Measurements from ENCODE around the gene ANAPC5.

ANAPC5 gene

GRCh38 chr12:121366063-121366459 is 13.8 kb upstream of the ANAPC5 start:
- DNase-seq, result no peak

DNA sequence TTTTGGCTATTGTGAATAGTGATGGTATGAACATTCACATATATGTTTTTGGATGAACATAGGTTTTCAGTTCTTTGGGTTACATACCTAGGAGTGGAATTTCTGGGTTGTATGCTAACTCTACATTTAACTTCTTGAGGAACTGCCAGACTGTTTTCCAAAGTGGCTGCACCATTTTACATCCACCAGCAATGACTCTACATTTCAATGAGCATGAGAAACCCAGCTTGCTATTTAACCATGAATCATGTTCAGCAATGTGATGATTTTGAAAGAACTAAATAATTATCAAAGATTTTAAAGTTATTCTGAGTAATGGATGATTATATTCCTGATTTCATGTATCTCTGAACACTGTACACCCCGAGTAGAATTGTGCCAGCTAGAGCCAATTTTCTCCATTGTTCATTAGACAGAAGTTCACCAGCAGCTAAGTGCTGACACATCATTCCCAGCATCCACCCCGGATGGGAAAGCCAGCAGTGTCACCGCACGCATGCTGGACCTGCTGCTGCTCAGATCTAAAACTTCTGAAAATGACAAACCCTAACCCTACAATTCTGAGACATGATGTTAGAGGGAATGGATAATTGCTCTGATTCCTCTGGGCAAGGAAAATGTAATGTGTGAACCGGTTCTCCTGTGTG is 13.3 kb upstream of the ANAPC5 start:
- DNase-seq, result peak in 2 of 58 donors; percentile 0 to 8

DNA sequence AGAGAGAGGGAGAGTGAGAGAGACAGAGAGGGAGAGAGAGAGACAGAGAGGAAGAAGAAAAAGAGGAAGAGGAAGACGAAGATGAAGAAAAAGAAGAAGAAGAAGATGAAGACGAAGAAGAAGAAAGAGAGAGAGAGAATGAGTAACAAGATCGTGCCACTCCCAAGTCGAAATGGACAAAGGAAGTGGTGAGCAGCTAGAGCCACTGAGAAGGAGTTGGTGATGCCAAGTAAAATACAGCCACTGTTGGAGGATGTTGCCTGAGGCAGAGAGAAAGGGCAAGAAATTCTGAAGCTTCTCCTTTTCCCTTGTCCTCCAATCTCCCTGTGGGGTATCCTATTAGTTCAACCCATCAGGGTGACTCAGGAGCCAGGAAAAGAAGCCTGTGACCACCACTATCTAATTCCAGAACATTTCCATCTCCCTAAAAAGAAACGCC is 12.5 kb upstream of the ANAPC5 start:
- no peak for DNase-seq

DNA sequence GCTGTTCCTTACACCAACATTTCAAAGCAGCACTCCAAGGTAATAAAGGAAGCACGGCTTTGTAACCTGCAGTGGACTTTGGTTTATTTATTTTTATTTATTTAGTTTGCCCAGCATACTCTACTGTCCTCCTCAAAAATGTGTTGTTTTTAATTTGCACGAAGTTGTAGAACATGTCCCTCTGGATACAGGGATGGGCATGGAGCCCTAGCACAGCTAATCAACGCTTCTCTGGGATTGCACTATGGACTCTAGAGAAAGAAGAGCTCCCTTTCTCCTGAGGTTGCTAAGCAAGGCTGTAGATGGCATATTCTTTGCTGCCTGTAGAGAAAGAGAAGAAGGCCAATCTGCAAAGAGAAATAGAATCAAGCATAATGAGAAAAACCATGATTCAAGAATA is 5.9 kb upstream of the ANAPC5 start:
- DNase-seq, result no peak

DNA sequence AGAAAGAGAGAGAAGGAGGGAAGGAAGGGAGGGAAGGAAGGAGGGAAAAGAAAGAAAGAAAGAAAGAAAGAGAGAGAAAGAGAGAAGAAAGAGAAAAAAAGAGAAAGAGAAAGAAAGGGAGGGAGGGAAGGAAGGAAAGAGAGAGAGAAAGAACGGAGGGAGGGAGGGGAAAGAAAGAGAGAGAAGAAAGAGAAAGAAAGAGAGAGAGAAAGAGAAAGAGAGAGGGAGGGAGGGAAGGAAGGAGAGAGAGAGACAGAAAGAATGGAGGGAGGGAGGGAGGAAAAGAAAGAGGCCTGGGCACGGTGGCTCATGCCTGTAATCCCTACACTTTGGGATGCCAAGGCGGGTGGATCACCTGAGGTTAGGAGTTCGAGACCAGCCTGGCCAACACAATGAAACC is 5.1 kb upstream of the ANAPC5 start:
- DNase-seq, result no peak

DNA sequence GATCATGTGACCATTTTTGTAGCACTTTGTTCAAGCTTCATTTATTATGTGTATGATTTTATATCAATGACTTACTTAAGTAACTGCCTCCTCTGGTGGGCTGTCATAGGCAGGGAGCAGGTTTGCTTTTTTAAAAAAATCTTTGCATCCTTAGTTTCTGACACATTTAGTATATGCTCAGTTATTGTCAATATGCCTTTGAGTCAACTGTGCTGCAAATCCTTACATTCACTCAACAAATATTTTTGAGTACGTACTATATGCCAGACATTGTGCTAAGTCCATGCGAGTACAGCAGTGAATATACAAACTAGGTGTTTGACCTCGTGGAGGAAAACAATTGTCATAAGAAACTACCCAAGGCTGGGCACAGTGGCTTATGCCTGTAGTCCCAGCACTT is 4.4 kb upstream of the ANAPC5 start:
- no peak for DNase-seq

GRCh38 chr12:121355818-121356217 is 3.6 kb upstream of the ANAPC5 start:
- no peak for DNase-seq

- peak in 9 of 58 donors; percentile 43 to 80 (median 68) for DNase-seq
Measured at GRCh38 chr12:121352682-121353018, 439 bp upstream of the ANAPC5 start.

DNA sequence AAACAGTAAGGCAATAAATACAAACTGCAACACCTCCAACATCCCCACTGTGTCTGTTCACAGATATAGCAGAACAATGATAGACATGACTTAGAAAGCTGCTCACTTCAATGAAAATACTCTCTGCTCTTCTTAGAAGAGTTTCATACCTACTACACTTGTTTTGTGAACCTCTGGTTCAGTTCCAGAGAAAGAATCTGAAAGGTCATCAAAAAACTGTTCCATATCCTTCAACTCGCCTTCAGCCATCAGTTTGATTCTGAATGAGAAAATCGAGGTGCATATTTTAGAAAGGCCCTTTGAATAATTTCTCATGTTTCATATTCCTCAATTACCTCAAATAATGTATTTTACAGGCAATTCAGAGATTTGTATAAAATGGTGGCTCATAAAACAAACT is 5.5 kb downstream of the ANAPC5 start:
- no peak for DNase-seq

DNA sequence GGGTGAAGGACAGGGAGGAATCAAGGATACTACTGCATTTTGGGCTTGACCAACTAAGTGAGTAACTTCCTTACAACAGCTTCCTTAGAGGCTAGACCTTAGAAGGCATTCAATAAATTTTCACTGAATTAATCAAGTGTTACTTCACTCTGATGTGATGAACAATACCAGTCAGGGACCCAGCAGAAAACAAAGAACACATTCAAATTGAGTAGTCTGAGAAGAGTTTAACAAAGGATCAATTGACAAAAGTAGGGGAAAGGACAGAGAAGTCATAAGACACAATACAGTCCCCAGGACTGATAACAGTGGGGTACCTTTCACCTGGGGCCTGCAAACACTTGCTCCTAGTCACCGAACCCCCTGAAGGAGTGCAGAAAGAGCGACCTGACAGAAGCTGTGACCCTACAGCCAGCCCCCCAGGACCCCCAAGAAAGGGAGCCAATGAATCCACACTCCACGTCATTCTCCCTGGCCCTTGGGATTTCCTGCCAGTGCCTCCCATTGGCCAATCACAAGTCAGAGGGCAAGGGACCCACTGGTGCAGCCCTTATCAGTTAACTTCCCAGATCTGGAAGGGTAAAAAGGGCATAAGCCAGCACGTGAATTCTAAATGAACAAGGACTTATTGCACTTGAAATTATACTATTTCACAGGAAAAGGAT is 6.9 kb downstream of the ANAPC5 start:
- peak in 17 of 58 donors; percentile 0 to 83 (median 9) for DNase-seq

DNA sequence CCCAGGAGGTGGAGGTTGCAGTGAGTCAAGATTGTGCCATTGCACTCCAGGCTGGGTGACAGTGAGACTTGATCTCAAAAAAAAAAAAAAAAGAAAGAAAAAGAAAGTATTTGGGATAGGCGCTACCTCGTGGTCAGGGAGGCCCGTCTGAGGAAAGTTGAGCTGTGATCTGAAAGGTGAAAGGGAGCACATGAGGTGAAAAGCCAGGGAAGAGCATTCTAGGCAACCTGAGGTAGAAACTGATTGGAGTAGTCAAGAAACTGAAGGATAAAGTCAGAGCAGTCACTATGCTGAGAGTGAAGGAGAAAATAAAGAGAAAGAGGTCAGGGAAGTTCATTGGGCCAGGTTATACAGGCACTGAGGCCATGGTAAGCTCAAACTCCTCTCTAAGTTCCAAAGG is 7.7 kb downstream of the ANAPC5 start:
- no peak for DNase-seq

DNA sequence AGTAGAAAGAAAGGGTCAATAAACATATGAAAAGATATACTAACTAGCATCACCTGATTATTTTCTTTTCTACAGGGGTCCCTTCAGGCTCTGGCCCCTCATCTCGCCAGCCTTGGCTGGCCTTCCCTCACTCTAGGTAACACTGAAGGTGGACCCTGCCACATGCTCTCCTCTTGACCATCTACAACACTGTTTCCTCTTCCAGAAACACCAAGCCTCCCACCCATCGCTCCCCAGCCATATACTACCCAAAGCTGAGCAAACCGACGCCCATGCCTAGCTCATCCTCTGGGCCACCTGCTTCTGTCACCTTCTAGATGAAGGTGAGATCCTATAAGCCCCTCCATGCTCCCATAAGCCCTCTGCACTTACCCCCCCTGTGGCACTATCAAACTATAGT is 14.8 kb downstream of the ANAPC5 start:
- DNase-seq, result no peak

DNA sequence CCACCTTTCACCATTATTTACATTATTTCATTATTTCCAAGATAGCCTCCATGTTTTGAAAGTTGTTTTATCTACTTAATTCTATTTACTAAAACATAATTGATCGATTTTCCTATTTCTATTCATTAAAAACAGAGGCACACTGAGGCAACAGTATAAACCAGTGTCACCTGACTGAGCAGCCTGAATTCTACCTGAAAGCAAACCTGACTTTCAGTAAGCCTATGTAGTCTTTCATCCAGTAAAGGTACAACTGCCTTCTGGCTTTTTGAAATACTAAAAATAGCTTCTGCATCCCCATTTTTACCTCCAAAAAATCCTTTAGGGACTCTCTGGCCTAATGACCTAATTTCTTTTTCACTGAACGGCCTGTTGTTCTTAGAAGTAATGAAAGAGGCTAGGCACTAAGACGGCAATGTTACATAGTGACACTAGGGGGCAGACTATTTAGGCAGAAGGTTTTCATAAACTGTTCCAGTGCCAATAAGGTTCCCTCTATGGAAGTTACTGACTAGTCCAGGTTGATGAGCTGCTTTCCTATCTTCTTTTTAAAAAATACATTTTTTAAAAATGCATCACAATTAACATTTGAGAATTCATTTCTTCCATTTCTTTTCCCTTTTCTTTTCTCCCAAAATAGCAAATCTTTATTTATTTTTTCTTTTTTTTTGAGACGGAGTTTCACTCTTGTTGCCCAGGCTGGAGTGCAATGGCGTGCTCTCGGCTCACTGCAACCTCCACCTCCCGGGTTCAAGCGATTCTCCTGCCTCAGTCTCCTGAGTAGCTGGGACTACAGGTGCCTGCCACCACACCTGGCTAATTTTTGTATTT is 17.5 kb downstream of the ANAPC5 start:
- DNase-seq, result peak in 9 of 58 donors; percentile 2 to 64 (median 15)

DNA sequence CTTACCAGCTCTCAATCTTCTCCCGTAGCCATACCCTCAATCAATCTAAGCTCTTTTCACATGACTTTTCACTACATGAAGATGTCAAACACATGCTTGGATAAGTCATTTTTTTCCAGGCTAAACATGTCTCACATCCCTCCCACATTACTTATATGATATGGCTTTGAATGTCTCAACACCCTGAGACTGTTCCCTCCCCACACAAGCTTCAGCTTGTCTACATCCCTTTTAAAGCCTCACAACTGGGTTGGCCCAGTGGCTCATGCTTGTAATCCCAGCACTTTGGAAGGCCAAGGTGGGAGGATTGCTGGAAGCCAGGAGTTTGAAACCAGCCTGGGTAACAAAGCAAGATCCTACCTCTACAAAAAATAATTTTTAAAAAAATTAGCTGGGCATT is 18.5 kb downstream of the ANAPC5 start:
- DNase-seq, result no peak

GRCh38 chr12:121331248-121331647 is 21.0 kb downstream of the ANAPC5 start:
- no peak for DNase-seq

DNA sequence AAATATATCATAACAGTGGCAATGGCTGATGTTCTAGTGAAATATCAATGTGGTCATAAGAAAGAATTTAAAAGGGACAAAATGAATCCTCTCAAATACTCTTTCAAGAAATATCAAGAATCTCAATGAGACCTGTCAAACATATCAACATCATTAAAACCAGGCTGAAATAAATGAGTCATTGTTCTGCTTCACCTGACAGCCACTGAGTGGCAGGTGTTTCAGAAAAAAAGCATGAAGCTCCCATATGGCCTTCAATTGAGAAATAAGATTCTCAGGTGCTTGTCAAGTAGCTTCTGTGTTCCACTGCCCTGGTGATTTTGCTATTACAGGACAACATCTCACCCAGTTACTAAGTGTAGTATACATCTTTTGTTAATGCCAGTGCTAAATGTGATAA is 21.5 kb downstream of the ANAPC5 start:
- no peak for DNase-seq

- DNase-seq, result no peak
Measured at GRCh38 chr12:121330195-121330594, 22.0 kb downstream of the ANAPC5 start.

DNA sequence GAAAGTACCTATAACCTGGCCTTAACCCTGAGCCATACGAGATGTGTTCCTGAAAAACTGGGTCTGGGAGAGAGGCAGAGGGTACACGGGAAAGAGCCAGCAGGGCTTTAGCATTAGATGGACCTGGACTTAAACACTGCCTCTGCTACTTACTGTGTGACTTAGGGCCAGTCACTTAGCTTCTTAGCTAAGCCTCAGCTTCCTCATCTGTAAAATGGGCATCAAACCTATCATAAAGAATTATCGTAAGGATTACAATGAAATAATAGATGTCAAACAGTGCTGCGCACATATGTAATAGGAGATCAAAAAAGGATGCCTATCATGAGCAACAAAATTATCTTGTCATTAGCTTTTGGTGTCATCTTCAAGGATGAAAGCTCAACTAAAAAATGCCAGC is 23.6 kb downstream of the ANAPC5 start:
- no peak for DNase-seq

GRCh38 chr12:121326996-121327674 is 25.1 kb downstream of the ANAPC5 start:
- DNase-seq, result peak in 50 of 58 donors; percentile 3 to 77 (median 41)

- peak in 1 of 58 donors; percentile 9 for DNase-seq
Measured at GRCh38 chr12:121325922-121326396, 26.3 kb downstream of the ANAPC5 start.

GRCh38 chr12:121323908-121324307 is 28.3 kb downstream of the ANAPC5 start:
- DNase-seq, result no peak

DNA sequence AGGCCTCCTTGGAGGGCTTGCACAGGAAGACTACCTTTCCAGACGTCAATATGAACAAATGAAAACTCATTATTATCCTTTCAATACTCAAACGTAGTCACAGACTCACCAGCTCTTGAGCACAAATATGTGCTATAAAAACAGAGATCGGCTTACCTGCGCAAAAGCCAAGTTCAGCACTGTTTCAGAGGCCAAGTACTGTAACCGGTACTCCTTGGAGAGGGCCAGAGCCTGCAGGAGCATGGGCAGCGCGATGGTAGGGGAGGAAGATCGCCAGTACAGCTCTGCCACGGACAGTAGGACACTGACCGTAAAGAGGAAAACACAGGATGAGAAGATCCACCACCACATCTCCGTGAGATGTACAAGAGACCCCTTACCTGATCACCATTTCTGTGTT is 34.1 kb downstream of the ANAPC5 start:
- no peak for DNase-seq
